T follicular helper cell (primary cell): ENCODE data around the gene SIRPA.

Experiments
- DNase-seq: peaks from one replicate; pipeline ENCODE4 v3.0.0-alpha.2; 2020; ENCODE audit warnings: low read depth

SIRPA gene

GRCh38 chr20:1870323-1870722 lies 24.9 kb upstream of the SIRPA start:
- DNase-seq: no peak

GRCh38 chr20:1870792-1871550 lies 24.2 kb upstream of the SIRPA start:
- no peak for DNase-seq

- DNase-seq: no peak
Measured at GRCh38 chr20:1871807-1872458, 23.3 kb upstream of the SIRPA start.

- DNase-seq: no peak
Measured at GRCh38 chr20:1872459-1873097, 22.6 kb upstream of the SIRPA start.

GRCh38 chr20:1874450-1875182 lies 20.6 kb upstream of the SIRPA start:
- DNase-seq: no peak

GRCh38 chr20:1875183-1875554 lies 20.0 kb upstream of the SIRPA start:
- no peak for DNase-seq

- DNase-seq: no peak
Measured at GRCh38 chr20:1875762-1876161, 19.4 kb upstream of the SIRPA start.

GRCh38 chr20:1876217-1876921 lies 18.8 kb upstream of the SIRPA start:
- no peak for DNase-seq

- no peak for DNase-seq
Measured at GRCh38 chr20:1876975-1877608, 18.1 kb upstream of the SIRPA start.

GRCh38 chr20:1877609-1878200 lies 17.5 kb upstream of the SIRPA start:
- DNase-seq: no peak

- no peak for DNase-seq
Measured at GRCh38 chr20:1879369-1879768, 15.8 kb upstream of the SIRPA start.

- DNase-seq: no peak
Measured at GRCh38 chr20:1879934-1880333, 15.3 kb upstream of the SIRPA start.

- no peak for DNase-seq
Measured at GRCh38 chr20:1880529-1881239, 14.5 kb upstream of the SIRPA start.

GRCh38 chr20:1881240-1881835 lies 13.9 kb upstream of the SIRPA start:
- no peak for DNase-seq

GRCh38 chr20:1882026-1882425 lies 13.2 kb upstream of the SIRPA start:
- DNase-seq: no peak

- DNase-seq: no peak
Measured at GRCh38 chr20:1883986-1884385, 11.2 kb upstream of the SIRPA start.

GRCh38 chr20:1885254-1885653 lies 10.0 kb upstream of the SIRPA start:
- no peak for DNase-seq

GRCh38 chr20:1885940-1886693 lies 9.1 kb upstream of the SIRPA start:
- DNase-seq: no peak

GRCh38 chr20:1887321-1887720 lies 7.9 kb upstream of the SIRPA start:
- DNase-seq: no peak
